NCI-H460 (cell line): ENCODE measurements around the gene GUSB. TPM values are rescaled to one million over a fixed set of nuclear protein-coding genes. Genes with fewer than 3 reads are reported as not detected.
A peak's percentile ranks its signal among the peaks of the same experiment; 100 is the strongest.
"Not testable (repeated sequence)": the region's sequence is repeated elsewhere in the genome, so short reads cannot be mapped to it uniquely, and the experiment has no call there.

Source experiments
- DNase-seq: peaks from one replicate; pipeline ENCODE4 v3.0.0-alpha.2; 2016; ENCODE audit warnings: low read depth; ENCODE audit errors: extremely low read depth
- polyA plus RNA-seq: library from polyadenylated mRNA; depleted of rRNA; stranded (reverse); fragments of >200 nt; gene quantifications from 2 replicates; pipeline ENCODE4 v1.2.3, GENCODE V29; 2014; cell fraction: nucleus; rRNA removed
- total RNA-seq: library from RNA; depleted of rRNA; stranded (reverse); fragments of >200 nt; shearing (Covaris generic); gene quantifications from 2 replicates; pipeline ENCODE4 v1.2.3, GENCODE V29; 2014; rRNA removed

The GUSB gene
- 25.6 and 33.6 TPM in 2 replicates for total RNA-seq
- 75.1 and 88.9 TPM in 2 replicates for polyA plus RNA-seq

- DNase-seq, result peak; percentile 84
Observed at GRCh38 chr7:65981965-65982792, at the start of gene GUSB. Gene GUSB, minus strand, starts transcription at chr7:65982213. Its CDS starts 30 bp downstream, at chr7:65982183.

- not testable (repeated sequence) for DNase-seq
Observed at GRCh38 chr7:66028342-66028741, 46.3 kb upstream of the GUSB start.

- DNase-seq, result no peak
Observed at GRCh38 chr7:66016131-66016461, 34.1 kb upstream of the GUSB start.

GRCh38 chr7:66015440-66016130 lies 33.6 kb upstream of the GUSB start:
- DNase-seq, result no peak

GRCh38 chr7:66013938-66014337 lies 31.9 kb upstream of the GUSB start:
- peak; percentile 31 for DNase-seq

GRCh38 chr7:66007232-66007631 lies 25.2 kb upstream of the GUSB start:
- no peak for DNase-seq

DNA sequence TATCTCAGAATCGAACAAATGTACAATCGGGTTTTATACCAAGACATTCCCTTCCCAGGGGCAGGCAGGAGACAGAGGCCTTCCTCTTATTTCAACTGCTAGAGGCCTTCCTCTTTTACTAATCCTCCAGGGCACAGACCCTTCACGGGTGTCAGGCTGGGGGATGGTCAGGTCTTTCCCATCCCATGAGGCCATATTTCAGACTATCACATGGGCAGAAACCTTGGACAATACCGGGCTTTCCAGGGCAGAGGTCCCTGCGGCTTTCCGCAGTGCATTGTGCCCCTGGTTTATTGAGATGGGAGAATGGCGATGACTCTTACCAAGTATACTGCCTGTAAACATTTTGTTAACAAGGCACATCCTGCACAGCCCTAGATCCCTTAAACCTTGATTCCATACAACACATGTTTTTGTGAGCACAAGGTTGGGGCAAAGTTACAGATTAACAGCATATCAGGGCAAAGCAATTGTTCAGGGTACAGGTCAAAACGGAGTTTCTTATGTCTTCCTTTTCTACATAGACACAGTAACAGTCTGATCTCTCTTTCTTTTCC lies 23.2 kb upstream of the GUSB start:
- DNase-seq, result not testable (repeated sequence)

DNA sequence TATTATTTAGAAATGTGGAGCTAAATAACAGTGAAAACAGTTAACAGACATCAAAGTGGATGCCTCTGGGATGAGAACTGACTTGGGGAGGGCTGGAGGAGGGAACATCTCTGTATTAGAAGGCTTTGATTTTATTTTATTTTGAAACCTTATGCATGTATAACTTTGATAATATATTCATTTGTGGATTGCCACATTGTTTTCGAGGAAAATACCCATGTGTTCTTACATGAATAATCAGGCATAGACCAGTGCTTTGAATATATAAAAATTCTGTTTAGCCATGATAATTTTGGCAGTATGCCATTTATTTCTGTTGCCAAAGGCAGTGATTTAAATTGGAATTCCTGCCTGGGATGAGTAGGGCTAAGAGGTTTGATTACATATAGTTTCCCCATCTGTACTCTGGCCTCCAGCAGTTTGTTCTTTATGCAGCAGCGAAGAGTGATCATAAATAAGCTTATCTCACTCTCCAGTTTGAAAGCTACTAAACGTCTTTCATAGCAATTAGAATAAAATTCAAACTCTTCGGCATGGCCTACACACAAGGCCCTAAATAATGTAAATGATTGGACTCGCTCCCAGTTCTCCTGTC lies 18.9 kb upstream of the GUSB start:
- DNase-seq, result not testable (repeated sequence)

DNA sequence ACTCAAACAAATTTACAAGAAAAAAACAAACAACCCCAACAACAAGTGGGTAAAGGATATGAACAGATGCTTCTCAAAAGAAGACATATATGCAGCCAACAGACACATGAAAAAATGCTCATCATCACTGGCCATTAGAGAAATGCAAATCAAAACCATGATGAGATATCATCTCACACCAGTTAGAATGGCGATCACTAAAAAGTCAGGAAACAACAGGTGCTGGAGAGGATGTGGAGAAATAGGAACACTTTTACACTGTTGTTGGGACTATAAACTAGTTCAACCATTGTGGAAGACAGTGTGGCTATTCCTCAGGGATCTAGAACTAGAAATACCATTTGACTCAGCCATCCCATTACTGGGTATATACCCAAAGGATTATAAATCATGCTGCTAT lies 13.0 kb upstream of the GUSB start:
- not testable (repeated sequence) for DNase-seq

GRCh38 chr7:65992526-65992925 lies 10.5 kb upstream of the GUSB start:
- no peak for DNase-seq

DNA sequence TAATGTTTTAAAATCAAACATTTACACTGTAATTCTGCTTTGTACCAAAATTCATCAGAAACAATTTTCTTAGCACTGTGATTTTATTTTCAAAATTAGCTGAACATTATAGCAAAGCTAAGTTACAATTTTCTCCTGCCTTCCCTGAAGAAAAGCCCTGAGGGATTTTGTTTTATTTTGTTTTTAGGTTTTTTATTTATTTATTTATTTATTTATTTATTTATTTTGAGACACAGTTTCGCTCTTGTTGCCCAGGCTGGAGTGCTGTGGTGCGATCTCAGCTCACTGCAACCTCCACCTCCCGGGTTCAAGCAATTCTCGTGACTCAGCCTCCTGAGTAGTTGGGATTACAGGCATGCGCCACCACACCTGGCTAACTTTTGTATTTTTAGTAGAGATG lies 9.8 kb upstream of the GUSB start:
- not testable (repeated sequence) for DNase-seq

DNA sequence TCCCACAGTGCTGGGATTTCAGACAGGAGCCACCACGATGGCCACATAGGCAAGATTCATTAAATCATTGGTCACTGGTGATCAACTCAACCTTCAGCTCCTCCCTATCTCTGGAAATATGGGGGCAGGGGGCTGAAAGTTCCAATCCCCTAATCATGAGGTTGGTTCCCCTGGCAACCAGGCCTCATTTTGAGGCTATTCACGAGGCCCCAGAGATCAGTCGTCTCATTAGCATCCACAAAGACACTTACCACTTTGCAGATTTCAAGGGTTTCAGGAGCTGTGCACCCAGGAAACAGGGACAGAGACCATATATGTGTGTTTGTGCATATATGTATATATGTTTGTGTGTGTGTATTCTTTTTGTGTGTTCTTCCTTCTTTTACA lies 7.7 kb upstream of the GUSB start:
- DNase-seq, result no peak

GRCh38 chr7:65988503-65988902 lies 6.5 kb upstream of the GUSB start:
- not testable (repeated sequence) for DNase-seq

GRCh38 chr7:65988084-65988483 lies 6.1 kb upstream of the GUSB start:
- DNase-seq, result no peak

GRCh38 chr7:65983965-65984658 lies 2.1 kb upstream of the GUSB start:
- no peak for DNase-seq

DNA sequence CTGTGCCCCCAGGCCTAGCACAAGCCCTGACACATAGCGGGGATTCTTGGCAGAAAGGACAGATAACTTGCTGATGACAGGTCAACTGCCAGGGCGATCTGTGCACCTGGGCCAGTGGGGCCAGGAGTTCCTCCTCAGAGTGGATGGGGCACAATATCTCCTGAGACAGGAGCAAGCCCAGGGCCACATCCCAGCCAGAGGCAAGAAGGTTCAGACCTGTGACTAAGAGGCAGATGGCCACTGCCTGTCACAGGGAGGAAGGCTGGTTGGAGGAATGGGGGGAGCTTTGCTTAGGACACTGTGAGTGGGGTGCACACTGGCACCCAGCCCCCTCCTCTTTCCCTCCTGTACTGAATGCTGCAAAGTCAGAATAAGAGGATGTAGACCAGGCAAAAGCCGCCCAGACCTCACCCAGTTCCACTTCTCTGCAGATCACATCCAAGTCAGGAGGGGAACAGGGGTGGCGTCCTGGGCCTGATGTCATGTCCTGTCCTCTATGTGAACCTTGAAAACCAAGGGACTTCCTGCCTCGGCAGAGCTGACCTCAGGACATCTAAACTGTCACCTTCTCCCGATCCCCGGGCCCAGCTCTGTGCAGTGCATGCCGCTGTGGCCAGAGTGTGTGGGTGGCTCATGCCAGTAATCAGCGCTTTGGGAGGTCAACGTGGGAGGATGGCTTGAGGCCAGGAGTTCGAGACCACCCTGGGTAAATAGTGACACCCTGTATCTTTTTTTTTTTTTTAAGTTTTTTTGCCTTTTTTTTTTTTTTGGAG lies 1.3 kb downstream of the GUSB start:
- DNase-seq, result no peak

DNA sequence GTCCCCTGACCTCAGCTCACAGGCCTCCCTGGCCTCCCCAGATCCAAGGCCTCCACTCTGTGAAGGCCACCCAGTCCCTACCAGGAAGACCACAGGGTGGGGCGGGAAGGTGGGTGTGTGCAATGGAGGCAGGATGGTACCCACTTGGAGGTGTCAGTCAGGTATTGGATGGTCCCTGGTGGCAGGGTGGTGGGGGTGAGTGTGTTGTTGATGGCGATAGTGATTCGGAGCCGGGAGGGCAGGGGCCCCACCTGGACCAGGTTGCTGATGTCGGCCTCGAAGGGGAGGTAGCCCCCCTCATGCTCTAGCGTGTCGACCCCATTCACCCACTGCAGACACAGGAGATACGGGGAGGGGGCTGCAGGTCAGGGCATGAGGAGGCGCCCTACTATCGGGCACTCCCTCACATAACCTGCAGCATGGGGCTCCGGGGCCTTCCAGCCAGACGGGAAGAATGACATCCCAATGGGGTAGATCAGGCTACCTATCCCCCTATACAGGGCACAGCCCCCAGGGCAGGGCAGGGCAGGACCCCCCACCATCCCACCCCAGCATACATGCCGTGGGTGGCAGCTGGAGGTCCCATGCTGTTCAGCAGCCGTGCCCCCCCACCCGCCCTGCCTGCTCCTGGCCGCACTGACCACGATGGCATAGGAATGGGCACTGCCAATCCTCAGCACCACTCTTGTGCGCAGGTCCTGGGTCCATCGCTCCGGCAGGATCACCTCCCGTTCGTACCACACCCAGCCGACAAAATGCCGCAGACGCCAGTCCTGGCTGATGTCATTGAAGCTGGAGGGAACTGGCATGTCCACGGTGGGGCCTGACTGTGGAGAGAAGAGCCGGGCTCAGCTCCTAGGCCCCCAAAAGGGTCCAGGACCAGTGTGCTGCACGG lies 2.2 kb downstream of the GUSB start:
- no peak for DNase-seq

DNA sequence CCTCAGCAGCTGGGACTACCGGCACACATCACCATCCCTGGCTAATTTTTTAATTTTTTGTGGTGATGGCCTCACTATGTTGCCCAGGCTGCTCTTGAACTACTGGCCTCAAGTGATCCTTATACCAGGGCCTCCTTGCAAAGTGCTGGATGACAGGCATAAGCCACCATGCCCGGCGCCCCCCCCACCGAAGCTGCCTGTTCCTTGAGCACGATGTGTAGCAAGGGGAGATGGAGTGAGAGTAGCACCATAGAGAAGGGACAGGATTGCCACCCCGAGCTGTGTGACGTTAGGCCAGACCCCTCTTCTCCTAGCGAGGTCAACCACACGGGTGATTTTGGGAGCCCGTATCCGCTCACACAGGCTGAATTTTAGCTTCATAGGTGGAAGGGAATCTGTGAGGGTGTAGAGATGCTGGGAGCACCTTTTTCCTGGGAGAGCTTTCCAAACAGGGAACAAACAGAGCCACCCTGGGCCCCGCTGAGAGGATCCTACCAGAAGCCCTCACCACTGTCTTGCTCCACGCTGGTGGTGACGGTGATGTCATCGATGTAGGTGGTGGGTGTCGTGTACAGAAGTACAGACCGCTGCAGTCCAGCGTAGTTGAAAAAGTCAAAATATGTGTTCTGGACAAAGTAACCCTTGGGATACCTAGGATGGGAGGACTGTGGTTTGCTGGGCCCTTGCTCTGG lies 3.0 kb downstream of the GUSB start:
- no peak for DNase-seq
